ENCODE data around the gene CARNS1. TPM values are rescaled to one million over a fixed set of nuclear protein-coding genes. Genes with fewer than 3 reads are reported as not detected.
A peak's percentile ranks its signal among the peaks of the same experiment; 100 is the strongest.

Gene CARNS1
- total and polyA plus RNA-seq, 4 donors = 0.05 to 0.19 (median 0.10) TPM

DNA sequence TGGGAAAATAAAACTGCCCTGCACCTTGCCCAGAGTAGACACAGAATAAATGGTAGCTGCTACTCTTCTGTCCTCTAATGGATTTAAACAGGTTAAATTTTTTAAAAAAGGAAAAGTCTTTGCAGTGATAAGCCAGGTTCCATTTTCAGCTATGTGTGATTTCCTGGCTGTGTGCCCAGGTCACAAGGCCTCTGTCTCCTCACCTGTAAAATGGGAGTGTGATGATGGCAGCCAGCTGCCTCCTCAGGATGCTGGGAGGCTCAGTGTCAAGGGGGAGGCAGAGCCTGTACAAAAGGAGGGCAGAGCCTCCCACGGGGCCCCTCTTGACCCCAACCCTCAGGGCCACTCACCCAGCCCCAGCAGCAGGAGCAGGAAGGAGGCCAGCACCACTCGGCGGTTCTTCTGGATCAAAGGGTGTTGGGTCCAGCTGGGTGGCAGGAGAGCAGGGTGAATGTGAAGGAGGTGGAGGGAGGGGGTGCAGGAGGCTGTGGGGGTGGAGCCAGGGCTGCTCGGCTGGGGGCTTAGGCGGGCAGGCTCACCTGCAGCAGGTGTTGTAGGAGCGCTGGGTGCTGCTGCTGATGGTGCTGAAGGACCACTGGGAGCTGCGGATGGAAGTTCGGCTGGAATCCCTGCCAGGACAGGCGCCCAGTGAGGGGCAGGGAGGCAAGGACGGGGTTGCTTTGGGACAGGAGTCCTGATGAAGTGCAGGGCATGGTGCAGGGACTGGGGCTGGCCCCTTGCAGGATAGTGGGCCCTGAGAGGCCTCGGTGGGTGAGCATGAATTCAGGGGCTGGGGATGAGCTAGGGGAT, 51.7 kb downstream of the CARNS1 start:
- no peak for TF ChIP-seq TAF1 (conservative IDR thresholded peaks at IDR 0.05)
- no peak for DNase-seq (ENCODE audit: low spot score)
- Histone ChIP-seq H3K27me3 (ENCODE audit: control insufficient read depth in 4 of 4, insufficient read depth in 4 of 4, low read length in 3 of 4) (no peaks in the 10 kb centered on the region), H3K9ac (ENCODE audit: low read depth in 1 of 2, low read length in 2 of 2) (peak overlapping the region in 1 of 2 donors; percentile 85), H3K4me1 (ENCODE audit: control insufficient read depth in 4 of 4, insufficient read depth in 4 of 4, low read length in 3 of 4) (peaks cover 19 to 43% (median 31%) of the 10 kb centered on the region in 4 donors), H3K9me3 (ENCODE audit: control insufficient read depth in 4 of 4, low read length in 3 of 4) (no peaks in the 10 kb centered on the region), H3K36me3 (ENCODE audit: control insufficient read depth in 4 of 4, insufficient read depth in 3 of 4, low read depth in 1 of 4, low read length in 3 of 4) (no peaks in the 10 kb centered on the region), H3K27ac (ENCODE audit: low read depth in 1 of 2, low read length in 2 of 2) (peak overlapping the region; percentile 86 to 90), H3K4me3 (ENCODE audit: low read depth in 1 of 3, low read length in 3 of 3) (no peak overlapping the region)
- 71% methylated on average over 11 of the region's 11 CpGs for WGBS

DNA sequence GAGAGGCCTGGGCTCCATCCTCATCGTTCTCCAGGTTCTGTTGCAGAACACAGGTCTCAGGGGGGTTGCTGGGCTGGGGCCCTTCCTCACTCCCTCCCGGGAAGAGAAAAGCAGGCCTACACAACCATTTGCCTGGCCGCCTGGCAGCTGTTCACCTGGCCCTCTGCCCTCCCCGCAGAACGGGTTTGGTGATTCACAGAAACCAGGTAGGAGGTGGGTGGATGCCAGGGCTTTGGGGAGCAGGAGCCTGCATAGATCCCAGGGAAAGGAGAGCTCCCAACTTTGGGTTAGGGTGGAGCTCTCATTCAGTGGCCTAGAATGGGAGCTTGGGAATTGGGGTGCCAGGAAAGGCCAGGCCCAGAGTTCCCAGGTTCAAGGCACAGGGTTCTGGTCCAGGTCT, 52.6 kb downstream of the CARNS1 start:
- Histone ChIP-seq H3K27me3 (ENCODE audit: control insufficient read depth in 4 of 4, insufficient read depth in 4 of 4, low read length in 3 of 4) (no peaks in the 10 kb centered on the region), H3K27ac (ENCODE audit: low read depth in 1 of 2, low read length in 2 of 2) (peak overlapping the region; percentile 86 to 90), H3K9me3 (ENCODE audit: control insufficient read depth in 4 of 4, low read length in 3 of 4) (no peaks in the 10 kb centered on the region), H3K4me3 (ENCODE audit: low read depth in 1 of 3, low read length in 3 of 3) (peak overlapping the region; percentile 80 to 91 (median 86)), H3K4me1 (ENCODE audit: control insufficient read depth in 4 of 4, insufficient read depth in 4 of 4, low read length in 3 of 4) (peaks cover 19 to 45% (median 32%) of the 10 kb centered on the region in 4 donors), H3K36me3 (ENCODE audit: control insufficient read depth in 4 of 4, insufficient read depth in 3 of 4, low read depth in 1 of 4, low read length in 3 of 4) (no peaks in the 10 kb centered on the region), H3K9ac (ENCODE audit: low read depth in 1 of 2, low read length in 2 of 2) (peak overlapping the region; percentile 36 to 85)
- TF ChIP-seq, protein P1, sequence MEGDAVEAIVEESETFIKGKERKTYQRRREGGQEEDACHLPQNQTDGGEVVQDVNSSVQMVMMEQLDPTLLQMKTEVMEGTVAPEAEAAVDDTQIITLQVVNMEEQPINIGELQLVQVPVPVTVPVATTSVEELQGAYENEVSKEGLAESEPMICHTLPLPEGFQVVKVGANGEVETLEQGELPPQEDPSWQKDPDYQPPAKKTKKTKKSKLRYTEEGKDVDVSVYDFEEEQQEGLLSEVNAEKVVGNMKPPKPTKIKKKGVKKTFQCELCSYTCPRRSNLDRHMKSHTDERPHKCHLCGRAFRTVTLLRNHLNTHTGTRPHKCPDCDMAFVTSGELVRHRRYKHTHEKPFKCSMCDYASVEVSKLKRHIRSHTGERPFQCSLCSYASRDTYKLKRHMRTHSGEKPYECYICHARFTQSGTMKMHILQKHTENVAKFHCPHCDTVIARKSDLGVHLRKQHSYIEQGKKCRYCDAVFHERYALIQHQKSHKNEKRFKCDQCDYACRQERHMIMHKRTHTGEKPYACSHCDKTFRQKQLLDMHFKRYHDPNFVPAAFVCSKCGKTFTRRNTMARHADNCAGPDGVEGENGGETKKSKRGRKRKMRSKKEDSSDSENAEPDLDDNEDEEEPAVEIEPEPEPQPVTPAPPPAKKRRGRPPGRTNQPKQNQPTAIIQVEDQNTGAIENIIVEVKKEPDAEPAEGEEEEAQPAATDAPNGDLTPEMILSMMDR (IDR thresholded peaks at IDR 0.05; ENCODE audit: low read depth, low read length, missing input control) = no peak
- TF ChIP-seq NR2F2 (IDR thresholded peaks at IDR 0.05) (no peak), FOXA1 (IDR thresholded peaks at IDR 0.05) (no peak), HNF4A (conservative IDR thresholded peaks at IDR 0.05) (no peak), EGR1 (IDR thresholded peaks at IDR 0.05; ENCODE audit: low read depth in 2 of 2) (no peak), RAD21 (IDR thresholded peaks at IDR 0.05) (peak in 1 of 2 donors; percentile 14), RXRA (IDR thresholded peaks at IDR 0.05) (no peak), TAF1 (conservative IDR thresholded peaks at IDR 0.05) (no peak)
- TF ChIP-seq, protein P2, sequence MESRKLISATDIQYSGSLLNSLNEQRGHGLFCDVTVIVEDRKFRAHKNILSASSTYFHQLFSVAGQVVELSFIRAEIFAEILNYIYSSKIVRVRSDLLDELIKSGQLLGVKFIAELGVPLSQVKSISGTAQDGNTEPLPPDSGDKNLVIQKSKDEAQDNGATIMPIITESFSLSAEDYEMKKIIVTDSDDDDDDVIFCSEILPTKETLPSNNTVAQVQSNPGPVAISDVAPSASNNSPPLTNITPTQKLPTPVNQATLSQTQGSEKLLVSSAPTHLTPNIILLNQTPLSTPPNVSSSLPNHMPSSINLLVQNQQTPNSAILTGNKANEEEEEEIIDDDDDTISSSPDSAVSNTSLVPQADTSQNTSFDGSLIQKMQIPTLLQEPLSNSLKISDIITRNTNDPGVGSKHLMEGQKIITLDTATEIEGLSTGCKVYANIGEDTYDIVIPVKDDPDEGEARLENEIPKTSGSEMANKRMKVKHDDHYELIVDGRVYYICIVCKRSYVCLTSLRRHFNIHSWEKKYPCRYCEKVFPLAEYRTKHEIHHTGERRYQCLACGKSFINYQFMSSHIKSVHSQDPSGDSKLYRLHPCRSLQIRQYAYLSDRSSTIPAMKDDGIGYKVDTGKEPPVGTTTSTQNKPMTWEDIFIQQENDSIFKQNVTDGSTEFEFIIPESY (IDR thresholded peaks at IDR 0.05) = no peak
- 27% methylated on average over 5 of the region's 5 CpGs for WGBS
- DNase-seq (ENCODE audit: low spot score) = no peak

DNA sequence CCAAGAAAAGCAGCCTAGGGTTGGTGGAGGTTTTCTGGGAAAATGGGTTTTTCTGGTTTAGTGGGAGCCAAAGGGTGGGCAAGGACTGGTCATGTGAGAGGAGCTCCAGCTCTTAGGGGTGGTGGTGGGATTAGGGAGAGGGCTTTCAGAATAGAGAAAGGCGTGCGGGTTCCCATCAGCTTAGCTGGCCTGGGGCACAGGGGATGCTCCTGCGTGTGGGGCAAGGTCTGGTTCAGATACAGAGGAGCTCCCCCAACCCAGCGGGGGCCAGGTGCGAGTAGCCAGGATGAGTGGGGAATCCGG, 52.9 kb downstream of the CARNS1 start:
- WGBS = 3% methylated on average over 6 of the region's 6 CpGs
- peaks cover 19 to 45% (median 32%) of the 10 kb centered on the region in 4 donors for H3K4me1 ChIP-seq (ENCODE audit: control insufficient read depth in 4 of 4, insufficient read depth in 4 of 4, low read length in 3 of 4)
- peak overlapping the region; percentile 86 to 90 for H3K27ac ChIP-seq (ENCODE audit: low read depth in 1 of 2, low read length in 2 of 2)
- TF ChIP-seq RAD21 (IDR thresholded peaks at IDR 0.05) (no peak), HNF4G (IDR thresholded peaks at IDR 0.05) (no peak), JUND (IDR thresholded peaks at IDR 0.05) (no peak), HNF4A (conservative IDR thresholded peaks at IDR 0.05) (no peak), RXRA (IDR thresholded peaks at IDR 0.05) (no peak), FOXA1 (IDR thresholded peaks at IDR 0.05) (no peak), FOXA2 (IDR thresholded peaks at IDR 0.05) (no peak)
- TF ChIP-seq, protein P2 (IDR thresholded peaks at IDR 0.05) = no peak
- TF ChIP-seq, protein P1 (IDR thresholded peaks at IDR 0.05; ENCODE audit: low read depth, low read length, missing input control) = no peak
- TF ChIP-seq, protein P3, sequence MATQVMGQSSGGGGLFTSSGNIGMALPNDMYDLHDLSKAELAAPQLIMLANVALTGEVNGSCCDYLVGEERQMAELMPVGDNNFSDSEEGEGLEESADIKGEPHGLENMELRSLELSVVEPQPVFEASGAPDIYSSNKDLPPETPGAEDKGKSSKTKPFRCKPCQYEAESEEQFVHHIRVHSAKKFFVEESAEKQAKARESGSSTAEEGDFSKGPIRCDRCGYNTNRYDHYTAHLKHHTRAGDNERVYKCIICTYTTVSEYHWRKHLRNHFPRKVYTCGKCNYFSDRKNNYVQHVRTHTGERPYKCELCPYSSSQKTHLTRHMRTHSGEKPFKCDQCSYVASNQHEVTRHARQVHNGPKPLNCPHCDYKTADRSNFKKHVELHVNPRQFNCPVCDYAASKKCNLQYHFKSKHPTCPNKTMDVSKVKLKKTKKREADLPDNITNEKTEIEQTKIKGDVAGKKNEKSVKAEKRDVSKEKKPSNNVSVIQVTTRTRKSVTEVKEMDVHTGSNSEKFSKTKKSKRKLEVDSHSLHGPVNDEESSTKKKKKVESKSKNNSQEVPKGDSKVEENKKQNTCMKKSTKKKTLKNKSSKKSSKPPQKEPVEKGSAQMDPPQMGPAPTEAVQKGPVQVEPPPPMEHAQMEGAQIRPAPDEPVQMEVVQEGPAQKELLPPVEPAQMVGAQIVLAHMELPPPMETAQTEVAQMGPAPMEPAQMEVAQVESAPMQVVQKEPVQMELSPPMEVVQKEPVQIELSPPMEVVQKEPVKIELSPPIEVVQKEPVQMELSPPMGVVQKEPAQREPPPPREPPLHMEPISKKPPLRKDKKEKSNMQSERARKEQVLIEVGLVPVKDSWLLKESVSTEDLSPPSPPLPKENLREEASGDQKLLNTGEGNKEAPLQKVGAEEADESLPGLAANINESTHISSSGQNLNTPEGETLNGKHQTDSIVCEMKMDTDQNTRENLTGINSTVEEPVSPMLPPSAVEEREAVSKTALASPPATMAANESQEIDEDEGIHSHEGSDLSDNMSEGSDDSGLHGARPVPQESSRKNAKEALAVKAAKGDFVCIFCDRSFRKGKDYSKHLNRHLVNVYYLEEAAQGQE (IDR thresholded peaks at IDR 0.05) = no peak
- TF ChIP-seq, protein P4, sequence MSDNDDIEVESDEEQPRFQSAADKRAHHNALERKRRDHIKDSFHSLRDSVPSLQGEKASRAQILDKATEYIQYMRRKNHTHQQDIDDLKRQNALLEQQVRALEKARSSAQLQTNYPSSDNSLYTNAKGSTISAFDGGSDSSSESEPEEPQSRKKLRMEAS (IDR thresholded peaks at IDR 0.05) = no peak

More for the DNA sequence above, 52.9 kb downstream of the CARNS1 start:
- H3K9me3 ChIP-seq (ENCODE audit: control insufficient read depth in 4 of 4, low read length in 3 of 4) = no peaks in the 10 kb centered on the region
- peak overlapping the region; percentile 80 to 91 (median 86) for H3K4me3 ChIP-seq (ENCODE audit: low read depth in 1 of 3, low read length in 3 of 3)
- no peak for DNase-seq (ENCODE audit: low spot score)
- no peaks in the 10 kb centered on the region for H3K27me3 ChIP-seq (ENCODE audit: control insufficient read depth in 4 of 4, insufficient read depth in 4 of 4, low read length in 3 of 4)
- H3K36me3 ChIP-seq (ENCODE audit: control insufficient read depth in 4 of 4, insufficient read depth in 3 of 4, low read depth in 1 of 4, low read length in 3 of 4) = no peaks in the 10 kb centered on the region
- H3K9ac ChIP-seq (ENCODE audit: low read depth in 1 of 2, low read length in 2 of 2) = peak overlapping the region; percentile 36 to 85

Measured in liver (tissue), 9 donors.